ENCODE measurements around the gene GAB1.

GAB1 gene

DNA sequence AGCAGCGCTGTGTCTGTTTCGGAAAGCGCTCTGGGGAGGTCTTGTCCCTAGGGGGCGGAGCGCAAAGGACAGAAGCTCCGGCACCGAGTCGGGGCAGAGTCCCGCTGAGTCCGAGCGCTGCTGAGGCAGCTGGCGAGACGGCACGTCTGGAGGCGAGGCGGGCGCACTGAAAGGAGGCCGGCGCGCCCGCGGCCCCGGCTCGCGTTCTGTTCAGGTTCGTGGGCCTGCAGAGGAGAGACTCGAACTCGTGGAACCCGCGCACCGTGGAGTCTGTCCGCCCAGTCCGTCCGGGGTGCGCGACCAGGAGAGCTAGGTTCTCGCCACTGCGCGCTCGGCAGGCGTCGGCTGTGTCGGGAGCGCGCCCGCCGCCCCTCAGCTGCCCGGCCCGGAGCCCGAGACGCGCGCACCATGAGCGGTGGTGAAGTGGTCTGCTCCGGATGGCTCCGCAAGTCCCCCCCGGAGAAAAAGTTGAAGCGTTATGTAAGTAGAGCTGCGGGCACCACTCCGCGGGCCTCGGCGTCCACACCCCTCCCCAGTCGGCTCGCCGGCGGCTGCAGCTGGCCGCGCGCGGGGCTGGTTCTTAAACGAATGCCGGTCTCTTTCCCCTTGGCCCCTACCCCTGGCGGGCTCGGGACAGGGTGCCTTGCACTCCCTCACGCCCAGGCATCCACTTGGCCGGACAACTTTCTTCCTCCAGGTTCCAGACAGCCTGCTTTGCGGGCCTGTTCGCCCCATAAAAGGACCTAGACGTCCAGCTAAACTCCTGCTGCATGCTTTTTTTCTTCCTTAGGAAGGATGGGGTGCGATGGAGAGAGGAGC lies at the start of gene GAB1:
Gene GAB1, plus strand, starts transcription at position 96 of the 819 bp plus-strand sequence. Its CDS starts 313 bp downstream, at position 409.
- DNase-seq (ENCODE audit: low spot score): peak; percentile 86

DNA sequence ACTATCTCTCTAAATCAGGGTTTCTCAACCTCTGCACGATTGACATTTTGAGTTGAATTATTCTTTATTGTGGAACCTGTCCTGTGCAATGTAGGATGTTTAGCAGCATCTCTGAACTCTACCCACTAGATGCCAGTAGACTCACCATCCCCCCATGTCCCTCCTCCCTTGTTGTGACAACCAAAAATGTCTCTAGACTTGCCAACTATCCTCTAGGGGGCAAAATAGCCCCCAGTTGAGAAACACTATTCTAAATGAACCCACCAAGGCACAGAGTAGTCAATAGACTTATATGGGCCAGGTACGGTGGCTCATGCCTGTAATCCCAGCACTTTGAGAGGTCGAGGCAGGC lies 49.1 kb upstream of the GAB1 start:
- no peak for DNase-seq (ENCODE audit: low spot score)

DNA sequence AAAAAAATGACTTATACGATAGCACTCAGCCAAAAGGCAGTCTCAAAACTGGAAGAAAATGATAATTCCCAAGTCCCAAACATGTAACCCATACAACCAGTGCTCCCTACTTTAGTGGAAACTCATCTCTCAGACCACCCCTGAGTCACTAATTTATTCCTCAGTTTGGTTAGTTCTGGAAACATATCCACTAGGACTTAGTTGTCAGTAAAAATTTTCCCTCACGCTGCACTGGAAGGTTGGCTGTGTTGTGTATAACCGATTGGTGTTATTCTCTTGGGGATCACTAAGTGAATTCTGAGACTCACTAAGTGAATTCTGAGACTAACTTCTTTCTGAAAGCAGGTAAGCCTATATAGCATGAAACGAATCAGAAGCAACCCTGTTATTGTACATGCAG lies 48.5 kb upstream of the GAB1 start:
- DNase-seq (ENCODE audit: low spot score): no peak

DNA sequence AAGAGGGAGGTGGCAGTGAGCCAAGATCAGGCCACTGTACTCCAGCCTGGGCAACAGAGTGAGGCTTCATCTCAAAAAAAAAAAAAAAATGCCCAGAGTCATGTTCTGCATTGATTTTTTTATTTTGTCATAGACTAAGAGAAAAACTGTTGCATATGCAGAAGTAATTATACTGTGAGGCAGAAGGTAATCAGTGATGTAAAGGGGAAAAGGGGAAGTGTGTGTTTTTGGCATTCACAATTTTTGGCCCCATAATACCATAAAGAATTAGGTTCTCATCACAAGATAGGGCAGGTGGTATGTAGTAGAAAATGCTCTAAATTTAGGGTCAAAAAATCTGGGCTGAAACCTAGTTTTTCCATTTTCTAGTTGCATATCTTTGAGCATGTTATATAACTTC lies 47.3 kb upstream of the GAB1 start:
- no peak for DNase-seq (ENCODE audit: low spot score)

DNA sequence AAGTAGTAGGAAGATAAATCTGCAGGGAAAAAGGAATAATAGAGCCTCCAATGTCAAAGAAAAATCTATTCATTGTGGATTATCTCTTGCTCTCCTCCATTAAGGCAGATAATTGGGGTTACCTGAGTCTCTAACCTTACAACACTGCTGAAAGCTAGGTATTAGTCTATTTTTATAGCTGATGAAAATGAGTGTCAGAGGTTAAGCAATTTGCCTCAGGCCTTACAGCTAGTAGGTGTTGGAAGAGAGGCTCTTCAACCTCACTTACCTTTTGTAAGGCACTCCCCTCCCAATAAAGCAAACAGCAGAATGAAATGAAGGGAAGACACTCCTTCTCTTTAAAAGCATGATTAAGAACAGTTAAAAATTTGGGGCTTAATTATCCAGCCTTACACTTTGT lies 45.4 kb upstream of the GAB1 start:
- no peak for DNase-seq (ENCODE audit: low spot score)

DNA sequence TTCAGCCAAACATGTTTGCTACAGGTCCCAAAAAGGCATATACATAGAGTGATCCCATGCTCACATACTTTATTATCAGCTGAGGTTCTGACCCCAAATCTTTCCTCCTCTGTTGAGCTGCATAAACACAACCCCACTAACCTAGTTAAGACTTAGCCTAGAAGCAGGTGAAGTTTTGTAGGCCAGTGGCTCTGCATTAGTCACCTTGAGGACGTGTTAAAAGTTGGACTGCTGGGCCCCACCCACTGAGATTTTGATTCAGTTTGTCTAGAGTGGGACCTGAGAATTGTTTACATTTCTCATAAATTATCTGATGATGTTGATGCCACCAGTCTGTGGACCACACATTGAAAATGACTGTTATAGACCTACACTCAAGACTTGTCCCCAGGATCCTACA lies 43.8 kb upstream of the GAB1 start:
- DNase-seq (ENCODE audit: low spot score): no peak

DNA sequence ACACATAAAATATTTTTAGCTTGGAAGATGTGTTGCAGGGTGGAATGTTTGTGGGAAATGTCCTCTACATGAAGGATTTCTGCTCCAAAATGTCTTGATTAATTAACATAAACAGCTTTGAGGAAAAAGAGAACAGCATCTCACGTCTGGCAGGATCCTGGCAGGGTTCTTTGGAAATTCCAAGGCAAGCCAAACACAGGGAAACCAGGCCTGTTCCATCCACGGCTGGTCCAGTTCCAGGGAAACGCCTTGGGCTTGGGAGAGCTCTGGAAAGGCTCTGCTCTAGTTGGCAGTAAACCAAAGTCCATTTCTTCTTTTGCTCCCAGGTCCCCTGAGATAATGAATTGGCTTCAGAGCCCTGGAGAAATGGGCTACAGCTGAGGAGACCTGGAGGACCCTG lies 42.4 kb upstream of the GAB1 start:
- DNase-seq (ENCODE audit: low spot score): peak; percentile 22

DNA sequence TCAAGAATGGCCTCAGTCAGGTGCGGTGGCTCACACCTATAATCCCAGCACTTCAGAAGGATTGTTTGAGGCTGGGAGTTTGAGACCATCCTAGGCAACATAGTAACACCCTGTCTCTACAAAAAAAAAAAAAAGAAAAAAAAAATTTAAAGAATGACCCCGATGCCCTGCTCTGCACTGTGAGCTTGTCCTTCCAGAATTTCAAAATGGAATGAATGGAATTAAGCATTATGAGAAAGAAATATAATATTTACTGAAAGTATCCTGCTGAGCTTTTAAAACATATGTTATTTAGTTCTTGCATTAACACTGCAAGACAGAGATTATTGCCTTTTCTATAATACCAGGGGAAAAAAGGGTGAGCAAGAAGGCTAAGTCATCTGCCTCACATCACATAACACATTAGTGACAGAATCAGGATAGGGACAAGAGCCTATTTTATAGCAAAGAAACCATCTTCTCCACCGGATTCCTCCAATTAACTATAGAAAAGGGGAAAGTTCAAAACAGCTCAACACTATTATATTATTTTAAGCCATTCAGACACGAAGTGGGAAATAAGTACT lies 41.9 kb upstream of the GAB1 start:
- no peak for DNase-seq (ENCODE audit: low spot score)

DNA sequence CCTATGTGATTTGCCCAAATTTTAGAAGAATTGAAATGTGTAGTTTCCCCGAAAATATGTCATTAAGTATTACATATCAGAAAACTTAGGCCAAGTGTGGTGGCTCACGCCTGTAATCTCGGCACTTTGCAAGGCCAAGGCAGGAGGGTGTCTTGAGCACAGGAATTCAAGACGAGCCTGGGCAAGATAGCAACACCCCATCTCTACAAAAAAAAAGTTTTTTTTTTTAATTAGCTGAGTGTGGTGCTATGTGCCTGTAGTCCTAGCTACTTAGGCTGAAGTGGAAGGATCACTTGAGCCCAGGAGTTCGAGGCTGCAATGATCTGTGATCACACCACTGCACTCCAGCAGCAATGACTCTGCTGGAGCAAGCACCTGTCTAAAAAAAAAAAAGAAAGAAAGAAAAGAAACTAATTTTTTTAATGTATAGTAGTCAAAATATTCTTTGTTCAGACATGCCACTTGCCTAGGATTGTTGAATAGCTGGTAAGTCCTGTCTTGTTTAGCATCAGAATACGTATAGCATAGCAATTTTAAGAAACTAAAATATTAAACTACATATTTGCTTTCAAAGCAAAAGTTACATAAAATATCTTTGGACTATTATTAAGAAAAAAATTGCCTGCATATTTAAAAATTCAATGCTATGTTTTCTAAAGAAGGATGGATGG lies 40.1 kb upstream of the GAB1 start:
- DNase-seq (ENCODE audit: low spot score): no peak

DNA sequence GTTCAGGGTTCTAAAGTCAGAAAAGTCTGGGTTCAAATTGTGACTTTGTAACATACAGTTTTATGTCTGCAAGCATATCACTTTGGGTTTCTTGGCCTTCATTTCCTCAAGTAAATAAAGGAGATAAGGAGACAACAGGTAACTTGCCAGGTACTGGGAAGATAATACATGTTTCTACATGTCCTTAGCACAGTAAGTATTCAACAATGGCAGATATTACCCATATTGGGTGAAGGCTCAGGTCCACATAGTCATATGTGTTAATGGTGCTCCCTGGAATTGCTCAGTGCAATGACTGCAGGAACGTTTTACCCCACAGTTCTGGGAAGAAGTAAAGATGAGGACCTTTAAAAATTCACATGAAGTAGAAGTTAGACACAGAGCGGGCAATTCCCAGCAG lies 35.8 kb upstream of the GAB1 start:
- DNase-seq (ENCODE audit: low spot score): no peak

DNA sequence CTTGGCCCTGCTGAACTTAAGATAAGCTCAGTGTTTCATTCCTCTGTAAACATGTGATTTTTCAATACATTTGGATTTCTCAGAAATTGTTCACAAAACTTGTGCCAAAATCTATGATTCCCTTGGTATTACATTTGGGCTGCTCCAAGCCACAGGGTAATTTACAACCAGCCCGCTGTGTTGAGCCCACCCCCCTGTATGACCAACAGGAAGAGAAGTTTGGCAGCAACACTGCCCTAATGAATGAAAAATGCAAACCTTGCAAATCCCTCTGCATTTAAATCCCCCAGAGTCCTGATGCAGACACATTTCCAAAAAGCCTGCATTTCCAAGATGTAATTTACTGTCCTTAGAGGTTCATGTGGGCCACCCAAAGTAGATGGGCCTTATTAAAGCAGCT lies 34.1 kb upstream of the GAB1 start:
- no peak for DNase-seq (ENCODE audit: low spot score)

DNA sequence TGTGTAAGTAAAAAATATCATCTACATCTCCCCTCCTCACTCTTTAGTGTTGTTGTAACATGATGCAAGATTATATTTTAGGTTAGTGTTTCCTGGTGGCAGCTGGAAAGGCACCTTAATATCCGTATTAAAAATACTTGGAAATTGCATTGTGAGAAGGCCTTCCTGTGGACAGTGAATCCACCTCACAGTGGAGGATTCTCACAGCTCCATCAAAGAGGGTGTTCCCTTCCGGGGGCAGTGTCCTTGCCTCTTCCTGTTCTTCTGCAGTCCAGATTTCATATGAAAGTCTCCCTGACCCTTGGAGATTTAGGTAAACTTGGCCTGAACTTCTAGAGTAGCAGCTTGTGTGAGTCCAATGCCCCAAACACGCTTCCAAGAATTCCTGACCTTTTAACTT lies 29.9 kb upstream of the GAB1 start:
- no peak for DNase-seq (ENCODE audit: low spot score)

DNA sequence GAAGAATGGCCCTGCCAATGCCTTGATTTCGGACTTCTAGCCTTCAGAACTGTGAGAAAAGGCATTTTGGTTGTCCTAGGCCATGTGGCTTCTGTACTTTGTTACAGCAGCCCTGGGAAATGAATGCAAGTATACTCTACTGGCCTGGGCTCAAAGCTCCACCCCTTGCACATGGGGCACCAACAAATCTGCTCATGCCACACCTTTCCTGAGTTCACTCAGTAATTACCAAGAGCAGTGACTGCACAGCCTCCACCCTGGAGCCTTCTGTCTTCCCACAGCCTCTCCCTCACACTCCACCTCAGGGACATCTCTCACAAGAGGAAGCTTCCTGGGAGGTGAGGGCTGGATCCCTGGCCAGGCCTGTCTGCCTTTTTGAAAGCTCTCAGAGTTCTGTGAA lies 29.1 kb upstream of the GAB1 start:
- DNase-seq (ENCODE audit: low spot score): no peak

DNA sequence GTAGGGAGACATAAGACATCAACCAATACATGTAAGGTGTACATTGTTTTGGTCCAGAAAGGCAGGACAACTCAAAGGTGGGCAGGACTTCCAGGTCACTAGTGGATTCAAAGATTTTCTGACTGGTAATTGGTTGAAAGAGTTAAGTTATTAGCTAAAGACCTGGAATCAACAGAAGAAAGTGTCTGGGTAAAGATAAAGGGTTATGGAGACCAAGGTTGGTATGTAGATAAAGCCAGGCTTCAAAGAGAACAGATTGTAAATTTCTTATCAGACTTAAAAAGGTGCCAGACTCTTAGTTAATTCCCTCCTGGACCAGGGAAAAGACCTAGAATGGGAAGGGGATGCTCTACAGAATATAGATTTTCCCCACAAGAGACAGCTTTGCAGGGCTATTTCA lies 28.3 kb upstream of the GAB1 start:
- DNase-seq (ENCODE audit: low spot score): no peak

DNA sequence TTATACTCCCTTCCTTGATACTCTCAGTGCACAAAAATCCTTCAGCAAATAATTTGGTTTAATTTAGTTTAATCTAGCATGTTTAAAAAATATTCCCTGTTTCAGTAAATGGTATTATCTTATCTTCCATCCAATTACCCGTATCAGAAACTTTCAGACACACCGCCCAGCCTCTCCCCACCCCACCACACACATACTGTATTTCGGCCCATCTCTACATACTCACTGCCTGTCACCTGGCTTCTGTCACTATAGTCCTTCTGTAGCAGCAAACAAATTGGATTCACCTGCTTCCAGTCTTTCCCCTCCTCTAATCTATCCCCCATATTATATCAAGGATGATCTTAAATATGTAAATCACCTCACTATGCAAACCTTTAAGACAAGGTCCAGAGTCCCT lies 24.8 kb upstream of the GAB1 start:
- no peak for DNase-seq (ENCODE audit: low spot score)

DNA sequence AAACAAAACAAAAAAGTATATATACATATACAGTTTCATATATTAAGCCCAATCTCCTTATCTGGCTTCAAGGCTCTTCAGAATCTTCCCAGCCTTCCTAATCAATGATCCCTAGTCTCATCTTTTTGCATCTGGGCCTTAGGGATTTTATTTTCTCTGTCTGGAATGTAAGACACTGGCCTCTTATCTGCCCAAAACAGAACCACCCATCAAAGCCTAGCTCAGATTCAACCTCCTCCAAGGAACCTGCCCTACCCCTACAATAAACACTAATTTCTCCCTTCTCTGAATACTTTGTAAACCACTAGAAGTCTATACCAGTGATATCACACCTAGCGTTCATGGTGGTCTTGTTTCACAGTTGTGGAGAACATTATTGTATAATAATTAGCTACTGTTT lies 23.2 kb upstream of the GAB1 start:
- no peak for DNase-seq (ENCODE audit: low spot score)

DNA sequence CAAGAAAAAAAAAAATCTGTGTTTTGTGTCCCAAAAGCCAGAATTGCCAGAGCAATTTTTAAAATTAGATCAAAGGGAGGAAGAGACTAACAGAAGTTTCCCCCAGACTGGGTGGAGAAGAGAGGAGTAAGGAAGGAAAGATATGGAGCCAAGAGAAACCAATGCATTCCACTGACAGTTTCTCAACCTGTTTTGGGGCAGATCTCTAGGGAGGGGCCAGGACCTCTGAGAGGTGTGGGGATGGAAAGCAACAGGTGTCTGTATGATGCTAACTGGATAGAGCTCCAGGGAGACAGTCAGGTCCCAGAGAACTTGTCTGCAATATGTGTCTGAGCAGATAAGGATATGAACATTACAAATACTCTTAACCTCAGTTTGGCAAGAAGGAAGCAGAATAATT lies 22.7 kb upstream of the GAB1 start:
- DNase-seq (ENCODE audit: low spot score): no peak

DNA sequence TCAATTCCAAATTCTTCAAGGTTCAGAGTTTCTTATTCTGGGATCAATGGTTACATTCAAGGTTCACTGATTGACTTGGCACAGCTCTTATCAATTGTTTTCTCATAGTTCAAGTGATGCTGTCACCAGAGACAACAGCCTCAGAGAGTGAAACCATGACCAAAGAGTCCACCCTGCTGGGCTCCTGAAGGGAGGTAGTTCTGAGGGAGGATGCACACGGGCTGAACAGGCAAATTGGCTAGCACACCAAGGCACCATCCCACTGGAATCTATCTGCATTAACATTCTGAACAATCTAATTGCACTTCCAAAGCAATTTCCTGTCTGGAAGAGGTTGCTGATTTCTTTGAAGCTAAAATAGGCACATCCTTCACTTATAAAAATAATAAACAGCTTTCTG lies 16.6 kb upstream of the GAB1 start:
- DNase-seq (ENCODE audit: low spot score): no peak

DNA sequence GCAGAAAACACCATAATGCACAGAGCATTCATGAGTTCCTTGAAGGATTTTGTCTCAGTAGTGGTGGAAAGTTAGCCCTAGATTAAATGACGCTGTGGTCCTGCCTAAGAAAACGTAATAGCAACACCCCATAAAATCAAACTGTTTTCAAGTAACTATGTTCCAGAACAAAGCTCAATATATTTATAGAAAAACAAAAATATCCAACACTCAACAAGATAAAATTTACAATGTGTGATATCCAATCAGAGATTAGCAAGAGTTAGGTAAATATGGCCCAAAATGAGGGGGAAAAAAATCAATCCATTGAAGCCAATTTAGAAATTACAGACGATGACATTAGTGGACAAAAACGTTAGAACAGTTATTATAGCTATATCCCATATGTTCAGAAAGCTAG lies 9.9 kb upstream of the GAB1 start:
- DNase-seq (ENCODE audit: low spot score): no peak

DNA sequence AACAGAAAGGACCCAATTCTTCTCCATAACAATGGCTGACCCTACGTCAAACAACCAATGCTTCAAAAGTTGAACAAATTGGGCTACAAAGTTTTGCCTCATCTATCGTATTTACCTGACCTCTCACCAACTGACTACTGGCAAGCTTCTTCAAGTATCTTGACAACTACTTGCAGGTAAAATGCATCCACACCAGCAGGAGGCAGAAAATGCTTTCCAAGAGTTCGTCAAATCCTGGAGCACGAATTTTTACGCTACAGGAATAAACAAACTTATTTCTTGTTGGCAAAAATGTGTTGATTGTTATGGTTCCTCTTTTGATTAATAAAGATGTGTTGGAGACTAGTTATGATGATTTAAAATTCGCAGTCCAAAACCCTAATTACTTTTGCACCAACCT lies 6.7 kb upstream of the GAB1 start:
- no peak for DNase-seq (ENCODE audit: low spot score)

DNA sequence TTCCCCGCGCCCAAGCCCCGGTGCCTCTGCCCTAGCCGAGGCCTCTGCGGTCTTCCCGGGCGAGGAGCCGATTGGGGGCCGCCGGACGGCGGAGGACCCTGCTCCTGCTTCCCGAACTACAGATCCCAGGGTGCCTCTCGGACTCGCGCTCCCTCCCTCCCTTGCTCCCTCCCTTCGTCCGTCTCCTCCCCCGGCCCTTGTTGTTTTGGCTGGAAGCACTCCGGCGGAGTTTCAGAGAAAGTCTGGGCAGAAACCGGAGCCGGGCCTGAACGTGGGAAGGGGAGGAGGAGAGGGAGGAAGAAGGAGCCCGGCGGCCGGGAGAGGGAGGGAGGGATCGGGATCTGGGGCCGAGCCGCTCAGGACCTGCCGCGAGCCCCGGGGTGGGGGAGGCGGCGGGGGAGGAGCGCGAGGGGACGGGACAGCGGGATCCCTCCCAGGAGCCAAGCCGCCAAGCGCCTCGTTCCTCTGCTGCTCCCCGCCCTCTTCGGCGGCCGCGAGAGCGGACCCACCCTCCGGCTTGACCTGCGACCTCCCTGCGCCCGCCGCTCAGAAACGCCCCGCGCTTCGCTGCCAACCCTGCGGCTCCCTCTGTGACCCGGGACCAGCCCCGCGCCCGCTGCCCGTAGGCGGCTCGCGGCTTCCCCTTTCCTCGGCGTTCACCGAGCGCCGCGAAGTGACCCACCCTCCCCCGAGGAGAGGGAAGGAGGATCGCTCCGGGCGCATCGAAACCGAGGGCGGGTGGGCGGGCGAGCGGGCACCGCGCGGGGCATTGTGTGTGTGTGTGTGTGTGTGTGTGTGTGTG lies 496 bp upstream of the GAB1 start:
- DNase-seq (ENCODE audit: low spot score): peak; percentile 85

DNA sequence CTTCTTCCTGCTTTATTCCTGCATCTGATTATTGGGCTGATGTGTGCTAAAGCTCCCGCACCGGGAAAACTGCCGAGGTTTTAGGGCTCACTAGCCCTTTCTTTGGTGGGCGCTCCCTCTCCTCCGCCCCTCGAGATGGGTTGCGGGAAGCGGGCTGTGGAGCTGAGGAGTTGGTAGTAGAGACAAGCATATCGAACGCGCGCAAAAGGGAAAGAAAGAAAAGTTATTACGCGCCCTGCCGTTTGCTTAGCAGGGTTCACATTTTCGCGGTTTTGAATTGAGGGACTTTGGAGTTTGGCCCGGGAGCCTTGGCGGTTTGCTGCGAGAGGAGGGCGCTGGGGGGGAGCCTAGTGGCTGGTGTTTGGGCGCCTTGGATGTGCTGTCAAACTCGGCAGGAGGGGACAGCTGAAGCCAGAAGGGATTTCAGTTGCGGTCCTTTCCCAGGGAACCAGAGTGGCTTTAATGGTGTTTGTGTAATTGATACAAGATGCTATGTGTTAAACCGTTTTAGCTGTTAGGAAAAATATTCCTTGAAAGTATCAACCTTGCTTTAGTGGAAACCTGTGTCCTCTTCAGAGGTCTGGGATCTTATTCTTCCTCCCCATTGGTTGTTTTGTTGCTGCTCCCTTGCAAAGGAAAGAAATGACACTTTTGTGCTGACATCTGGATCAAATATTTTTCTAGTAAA lies 1.1 kb downstream of the GAB1 start:
- DNase-seq (ENCODE audit: low spot score): peak; percentile 64
